Measurements from ENCODE around the gene RAP1GAP2.

DNA sequence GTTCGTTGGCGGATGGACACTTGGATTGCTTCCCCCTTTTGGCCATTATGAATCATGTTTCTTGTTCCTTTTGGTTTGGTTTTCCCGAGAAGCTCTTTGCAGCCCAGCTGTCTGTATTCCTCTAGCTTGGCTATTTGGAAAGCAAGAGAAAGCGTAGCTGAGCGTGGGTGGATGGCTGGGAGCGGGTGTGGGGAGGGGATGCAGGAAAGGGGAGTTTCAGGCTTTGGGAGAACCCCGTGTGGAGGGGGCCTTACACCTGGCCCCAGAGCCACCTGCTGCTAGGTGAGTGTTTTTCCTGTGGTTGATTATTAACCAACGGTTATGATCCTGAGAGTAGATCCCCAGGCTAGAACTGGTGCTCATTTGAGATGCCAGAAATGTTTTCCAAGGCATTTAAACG is 103.7 kb downstream of the RAP1GAP2 start:
- TF ChIP-seq FOXM1 (IDR thresholded peaks at IDR 0.05; ENCODE audit: borderline replicate concordance): no peak
- TF ChIP-seq BHLHE40 (IDR thresholded peaks at IDR 0.05; ENCODE audit: borderline replicate concordance): no peak
- no peak for TF ChIP-seq FOXK2 (IDR thresholded peaks at IDR 0.05)
- TF ChIP-seq SP1 (IDR thresholded peaks at IDR 0.05): no peak
- no peak for TF ChIP-seq FOXA1 (IDR thresholded peaks at IDR 0.05)
- TF ChIP-seq ARNT (IDR thresholded peaks at IDR 0.05): no peak
- no peak for TF ChIP-seq ZNF384 (IDR thresholded peaks at IDR 0.05)
- TF ChIP-seq L3MBTL2 (conservative IDR thresholded peaks at IDR 0.05): no peak
- TF ChIP-seq TARDBP (IDR thresholded peaks at IDR 0.05): no peak
- no peak for TF ChIP-seq SUZ12 (IDR thresholded peaks at IDR 0.05)
- TF ChIP-seq PKNOX1 (IDR thresholded peaks at IDR 0.05): no peak
- TF ChIP-seq HDGF (IDR thresholded peaks at IDR 0.05; ENCODE audit: borderline replicate concordance): no peak

All from HEK293T (cell line).